K562 (cell line): ENCODE data around the gene CTH. TPM values are rescaled to one million over a fixed set of nuclear protein-coding genes. Genes with fewer than 3 reads are reported as not detected.

Experiments used
- ATAC-seq: fragments of 200-7000 bp; cut with Tn5 transposase; 3 replicates; pipeline ENCODE4 v1.9.1; 2020; ENCODE audit warnings: moderate library complexity
- BruUV-seq: library from RNA; stranded (reverse); fragments of 400-500 nt; replicated peaks from 2 replicates; lab custom pipeline; 2021; lab: Mats Ljungman, UMichigan
- CTCF ChIA-PET: fragments of 300-600 bp; formaldehyde crosslinking; extraction: SDS; loops from one replicate; lab custom pipeline; 2021; ENCODE audit warnings: low intra/inter-chr PET ratio; lab: Yijun Ruan, JAX
- POLR2A ChIA-PET: fragments of 300-600, 350-650 bp; sonication (Branson Sonifier 250); formaldehyde crosslinking; extraction: SDS; loops from one replicate; lab custom pipeline; 2021; ENCODE audit warnings: antibody characterized with exemption, inconsistent platforms; lab: Yijun Ruan, JAX
- DNase-seq, 4 experiments: peaks; one replicate each; pipeline versions ENCODE4 v3.0.0 to v3.0.0-alpha.2; 2011 to 2018; ENCODE audit warnings: low spot score in 3 of 4, mixed read lengths in 3 of 4; ENCODE audit errors: extremely low read depth in 1 of 4
- FAIRE-seq: peaks from 2 replicates; lab custom pipeline; 2011; peaks lifted over from hg19 to GRCh38; lab: Jason Lieb, UNC
- H2AFZ ChIP-seq: 2 replicates; pipeline ENCODE4 v1.6.0; 2011; ENCODE audit warnings: low read depth, low read length, control low read depth, inconsistent platforms
- H3K27ac ChIP-seq: fragments of 200-600 bp; 3 replicates; pipeline ENCODE4 v1.8.0; 2011; ENCODE audit warnings: low read depth, mild to moderate bottlenecking, control low read depth, inconsistent platforms, low read length, moderate library complexity, mixed read lengths; ENCODE audit errors: extremely low read depth
- H3K27me3 ChIP-seq, 2 experiments: fragments of 300-600 bp in 1 of 2; 2 replicates in 1 of 2; 3 replicates in 1 of 2; pipeline versions ENCODE4 v1.6.0 to v1.8.0; 2011; ENCODE audit warnings: inconsistent platforms in 2 of 2, low read length in 2 of 2, mild to moderate bottlenecking in 1 of 2, mixed read lengths in 1 of 2, moderate library complexity in 1 of 2; ENCODE audit not compliant: control insufficient read depth in 2 of 2, insufficient read depth in 2 of 2
- H3K36me3 ChIP-seq: fragments of 300-600 bp; 3 replicates; pipeline ENCODE4 v1.8.0; 2011; ENCODE audit warnings: mild to moderate bottlenecking, low read length, inconsistent platforms; ENCODE audit not compliant: control insufficient read depth, insufficient read depth
- H3K4me1 ChIP-seq, 2 experiments: fragments of 200-600 bp in 1 of 2; replicated peaks in 1 of 2; 2 replicates in 1 of 2; 3 replicates in 1 of 2; pipeline versions ENCODE4 v1.5.1 to v1.8.0; 2011; ENCODE audit warnings: inconsistent platforms in 2 of 2, low read length in 2 of 2, mild to moderate bottlenecking in 1 of 2, mixed read lengths in 1 of 2, moderate library complexity in 1 of 2; ENCODE audit not compliant: control insufficient read depth in 2 of 2, insufficient read depth in 2 of 2
- H3K4me2 ChIP-seq: 2 replicates; pipeline ENCODE4 v1.6.1; 2011; ENCODE audit warnings: low read length, control low read depth, inconsistent platforms, mixed read lengths; ENCODE audit not compliant: insufficient read depth
- H3K4me3 ChIP-seq: fragments of 200-600 bp; sonication (generic), shearing (Covaris generic); 2 replicates; pipeline ENCODE4 v1.5.1; 2016; ENCODE audit warnings: control low read depth, inconsistent platforms
- H3K79me2 ChIP-seq: fragments of 200-600 bp; 3 replicates; pipeline ENCODE4 v1.8.0; 2011; ENCODE audit warnings: low read length, inconsistent platforms; ENCODE audit not compliant: control insufficient read depth, insufficient read depth
- H3K9ac ChIP-seq, 2 experiments: 2 replicates each; pipeline versions ENCODE4 v1.6.0 to v1.6.1; 2011; ENCODE audit warnings: low read depth in 2 of 2, low read length in 2 of 2, control low read depth in 1 of 2, inconsistent platforms in 1 of 2, mild to moderate bottlenecking in 1 of 2, mixed read lengths in 1 of 2; ENCODE audit not compliant: insufficient read depth in 1 of 2
- H3K9me1 ChIP-seq: one replicate; pipeline ENCODE4 v1.6.0; 2011; ENCODE audit warnings: inconsistent platforms, mild to moderate bottlenecking, low read length, moderate library complexity; ENCODE audit not compliant: control insufficient read depth, insufficient read depth
- H3K9me3 ChIP-seq: replicated peaks from 2 replicates; pipeline ENCODE4 v1.5.1; 2011; ENCODE audit warnings: low read depth, low read length, inconsistent platforms; ENCODE audit not compliant: control insufficient read depth, insufficient read depth
- H4K20me1 ChIP-seq: replicated peaks from 2 replicates; pipeline ENCODE4 v1.6.1; 2011; ENCODE audit warnings: low read length, inconsistent platforms, mixed read lengths; ENCODE audit not compliant: control insufficient read depth, insufficient read depth
- ESRRA ChIP-seq: fragments of 450-650 bp; IDR thresholded peaks from 2 replicates; pipeline ENCODE4 v1.6.1; 2014; ENCODE audit warnings: low read depth, mild to moderate bottlenecking, moderate library complexity, borderline replicate concordance
- NR2C2 ChIP-seq, 2 experiments: fragments of 200-800 bp in 1 of 2; sonication (Bioruptor generic) in 1 of 2; sonication (generic) in 1 of 2; formaldehyde crosslinking in 1 of 2; IDR thresholded peaks; 2 replicates each; pipeline versions ENCODE4 v1.6.1 to v1.8.0; 2016 to 2022; ENCODE audit warnings: mild to moderate bottlenecking in 1 of 2, missing compliant biosample characterization in 1 of 2, missing genetic modification characterization in 1 of 2, missing genetic modification reagents in 1 of 2
- ZNF23 ChIP-seq: fragments of 250-450 bp; sonication (Bioruptor Pico); IDR thresholded peaks from 2 replicates; pipeline ENCODE4 v1.4.0; 2020; ENCODE audit warnings: mild to moderate bottlenecking
- ZNF707 ChIP-seq: fragments of 250-450 bp; sonication (Bioruptor Pico); conservative IDR thresholded peaks from 2 replicates; pipeline ENCODE4 v1.8.0; 2022; ENCODE audit warnings: inconsistent platforms, mild to moderate bottlenecking, moderate library complexity
- WGBS: fragments of 100-300 bp; shearing (Covaris generic); methylation state at CpG from one replicate; pipeline ENCODE4 v1.1.6; 2016; ENCODE audit warnings: low coverage, mixed read lengths; ENCODE audit not compliant: insufficient coverage; ENCODE audit errors: missing lambda C conversion rate; 5-methylcytosine and 5-hydroxymethylcytosine counted together
- in situ Hi-C: fragments of 300-500 bp; cut with MboI; formaldehyde crosslinking; loops from 4 replicates; pipeline ENCODE4 v1.15.0; 2018; ENCODE audit warnings: inconsistent platforms, mixed read lengths
- intact Hi-C: fragments of 100-400 bp; cut with micrococcal nuclease; formaldehyde crosslinking; loops from 2 replicates; pipeline ENCODE4 v1.14.2; 2022
- polyA plus RNA-seq, 8 experiments: library from polyadenylated mRNA; depleted of rRNA in 4 of 8; stranded (reverse) in 5 of 8; unstranded in 3 of 8; fragments of >200 nt; fragmentation: Nextera tagmentation in 2 of 8; fragmentation: Illumina TruSeq in 1 of 8; extraction: Ambion mirVana in 2 of 8; extraction: Trizol in 1 of 8; gene quantifications; 2 replicates each; pipeline versions ENCODE4 v1.2.1 to v1.2.3, GENCODE V29; 2011 to 2014; ENCODE audit warnings: inconsistent platforms in 1 of 8, missing spikeins in 1 of 8
- total RNA-seq, 7 experiments: library from RNA; depleted of rRNA in 6 of 7; stranded (reverse); fragments of >200 nt in 6 of 7; fragmentation: Illumina TruSeq in 2 of 7; extraction: Trizol in 2 of 7; gene quantifications; 2 replicates each; pipeline versions ENCODE4 v1.2.1 to v1.2.3, GENCODE V29; 2011 to 2021; ENCODE audit warnings: low replicate concordance in 1 of 7
- TF ChIP-seq, protein P1 (sequence below): fragments of 450-650 bp; formaldehyde crosslinking; IDR thresholded peaks from 2 replicates; pipeline ENCODE4 v1.4.0; 2020; ENCODE audit warnings: mild to moderate bottlenecking, mixed read lengths
- TF ChIP-seq, protein P2 (sequence below): fragments of 450-650 bp; IDR thresholded peaks from 2 replicates; pipeline ENCODE4 v1.6.1; 2016; ENCODE audit warnings: low read depth, mild to moderate bottlenecking, moderate library complexity
- TF ChIP-seq, protein P3 (sequence below): sonication (generic); formaldehyde crosslinking; IDR thresholded peaks from 2 replicates; pipeline ENCODE4 v1.8.0; 2022; ENCODE audit warnings: mild to moderate bottlenecking, missing genetic modification reagents
- TF ChIP-seq, protein P4 (sequence below): sonication (generic); formaldehyde crosslinking; IDR thresholded peaks from 2 replicates; pipeline ENCODE4 v1.8.0; 2022; ENCODE audit warnings: missing genetic modification reagents, mild to moderate bottlenecking, borderline replicate concordance
- TF ChIP-seq, protein P5 (sequence below): fragments of 450-650 bp; IDR thresholded peaks from 2 replicates; pipeline ENCODE4 v1.6.1; 2017; ENCODE audit warnings: antibody characterized with exemption

CTH gene
- total and polyA plus RNA-seq, 9 of the 15 experiments (the other 6 are each of a cell fraction or from before 2014, with no cell fraction given) = 8.0 to 54.4 (median 30.9) TPM

DNA sequence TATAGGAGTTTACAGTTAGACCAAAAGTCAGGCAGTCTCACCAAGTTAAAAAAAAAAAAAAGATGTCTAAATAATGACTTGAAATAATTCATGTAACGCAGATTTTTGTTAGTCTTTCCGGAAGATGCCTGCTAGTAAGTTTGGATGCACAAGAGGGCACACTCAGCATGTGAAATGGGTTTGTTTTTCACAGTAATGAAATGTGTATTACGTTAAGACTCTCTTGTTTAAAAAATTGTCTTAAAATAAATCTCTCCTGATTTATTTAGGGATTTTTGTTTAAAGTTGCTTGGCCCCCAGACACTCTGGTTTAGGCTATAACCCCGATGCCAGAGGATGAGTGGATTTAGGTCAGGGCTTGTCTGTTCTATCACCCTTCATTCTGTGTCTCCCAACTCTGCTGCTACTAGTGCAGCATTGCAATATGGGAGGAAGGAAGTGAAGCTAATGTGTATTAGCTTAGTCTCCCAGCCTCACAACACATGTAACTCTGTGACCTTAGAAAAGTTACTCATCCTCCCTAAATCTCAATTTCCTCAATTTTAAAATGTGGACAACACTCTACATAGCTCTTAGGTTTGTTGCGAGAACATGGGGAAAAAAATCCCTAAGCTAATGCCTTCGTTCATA, 25.7 kb downstream of the CTH start (continued):
- no peak for TF ChIP-seq NR2C2 (CRISPR knock-in tag; IDR thresholded peaks at IDR 0.05)
- TF ChIP-seq NR2C2 (tag; IDR thresholded peaks at IDR 0.05) = no peak

DNA sequence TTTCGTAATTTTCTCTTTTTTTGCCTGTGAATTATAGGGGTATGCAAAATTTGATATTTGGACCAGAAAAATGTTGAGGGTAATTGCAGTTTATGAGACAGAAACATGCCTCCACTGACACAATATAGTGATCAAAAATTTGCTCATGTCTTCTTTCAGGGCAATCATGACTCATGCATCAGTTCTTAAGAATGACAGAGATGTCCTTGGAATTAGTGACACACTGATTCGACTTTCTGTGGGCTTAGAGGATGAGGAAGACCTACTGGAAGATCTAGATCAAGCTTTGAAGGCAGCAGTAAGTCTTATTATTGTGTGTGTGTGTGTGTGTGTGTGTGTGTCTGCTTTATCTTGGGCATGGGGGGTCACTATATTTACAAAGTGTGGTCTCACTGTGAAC, 27.5 kb downstream of the CTH start:
- Histone ChIP-seq H3K27ac (no peak overlapping the region), H3K9me1 (no peaks in the 10 kb centered on the region), H3K4me3 (no peak overlapping the region), H3K4me1 (no peaks in the 10 kb centered on the region), H2AFZ (no peak overlapping the region), H3K36me3 (peaks cover 38% of the 10 kb centered on the region), H3K79me2 (no peaks in the 10 kb centered on the region), H3K27me3 (no peaks in the 10 kb centered on the region), H3K4me2 (no peak overlapping the region), H4K20me1 (no peaks in the 10 kb centered on the region), H3K9ac (no peak overlapping the region), H3K9me3 (no peaks in the 10 kb centered on the region)
- POLR2A ChIA-PET = interaction anchor here (1.0 to 1.6 kb wide), 4 partner anchors 10 to 28 kb away, joined by 3 to 9 read pairs (median 4); partner anchors contain the start of gene CTH
- intact Hi-C loops (no loop called here), in situ Hi-C loops (no loop called here)
- no peak for FAIRE-seq
- CTCF ChIA-PET = no interaction called here
- no peak for DNase-seq
- no TSS peak for BruUV-seq
- no peak for ATAC-seq
- 38% methylated on average over 2 of the region's 2 CpGs for WGBS
- TF ChIP-seq, protein P1, sequence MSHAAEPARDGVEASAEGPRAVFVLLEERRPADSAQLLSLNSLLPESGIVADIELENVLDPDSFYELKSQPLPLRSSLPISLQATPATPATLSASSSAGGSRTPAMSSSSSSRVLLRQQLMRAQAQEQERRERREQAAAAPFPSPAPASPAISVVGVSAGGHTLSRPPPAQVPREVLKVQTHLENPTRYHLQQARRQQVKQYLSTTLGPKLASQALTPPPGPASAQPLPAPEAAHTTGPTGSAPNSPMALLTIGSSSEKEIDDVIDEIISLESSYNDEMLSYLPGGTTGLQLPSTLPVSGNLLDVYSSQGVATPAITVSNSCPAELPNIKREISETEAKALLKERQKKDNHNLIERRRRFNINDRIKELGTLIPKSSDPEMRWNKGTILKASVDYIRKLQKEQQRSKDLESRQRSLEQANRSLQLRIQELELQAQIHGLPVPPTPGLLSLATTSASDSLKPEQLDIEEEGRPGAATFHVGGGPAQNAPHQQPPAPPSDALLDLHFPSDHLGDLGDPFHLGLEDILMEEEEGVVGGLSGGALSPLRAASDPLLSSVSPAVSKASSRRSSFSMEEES (CRISPR knock-in tag) = no peak
- TF ChIP-seq, protein P2, sequence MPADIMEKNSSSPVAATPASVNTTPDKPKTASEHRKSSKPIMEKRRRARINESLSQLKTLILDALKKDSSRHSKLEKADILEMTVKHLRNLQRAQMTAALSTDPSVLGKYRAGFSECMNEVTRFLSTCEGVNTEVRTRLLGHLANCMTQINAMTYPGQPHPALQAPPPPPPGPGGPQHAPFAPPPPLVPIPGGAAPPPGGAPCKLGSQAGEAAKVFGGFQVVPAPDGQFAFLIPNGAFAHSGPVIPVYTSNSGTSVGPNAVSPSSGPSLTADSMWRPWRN = no peak
- TF ChIP-seq ZNF23 (CRISPR knock-in tag) (no peak), ZNF707 (CRISPR knock-in tag) (no peak), ESRRA (no peak)
- TF ChIP-seq, protein P3, sequence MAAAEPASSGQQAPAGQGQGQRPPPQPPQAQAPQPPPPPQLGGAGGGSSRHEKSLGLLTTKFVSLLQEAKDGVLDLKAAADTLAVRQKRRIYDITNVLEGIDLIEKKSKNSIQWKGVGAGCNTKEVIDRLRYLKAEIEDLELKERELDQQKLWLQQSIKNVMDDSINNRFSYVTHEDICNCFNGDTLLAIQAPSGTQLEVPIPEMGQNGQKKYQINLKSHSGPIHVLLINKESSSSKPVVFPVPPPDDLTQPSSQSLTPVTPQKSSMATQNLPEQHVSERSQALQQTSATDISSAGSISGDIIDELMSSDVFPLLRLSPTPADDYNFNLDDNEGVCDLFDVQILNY (CRISPR knock-in tag) = no peak
- TF ChIP-seq, protein P4, sequence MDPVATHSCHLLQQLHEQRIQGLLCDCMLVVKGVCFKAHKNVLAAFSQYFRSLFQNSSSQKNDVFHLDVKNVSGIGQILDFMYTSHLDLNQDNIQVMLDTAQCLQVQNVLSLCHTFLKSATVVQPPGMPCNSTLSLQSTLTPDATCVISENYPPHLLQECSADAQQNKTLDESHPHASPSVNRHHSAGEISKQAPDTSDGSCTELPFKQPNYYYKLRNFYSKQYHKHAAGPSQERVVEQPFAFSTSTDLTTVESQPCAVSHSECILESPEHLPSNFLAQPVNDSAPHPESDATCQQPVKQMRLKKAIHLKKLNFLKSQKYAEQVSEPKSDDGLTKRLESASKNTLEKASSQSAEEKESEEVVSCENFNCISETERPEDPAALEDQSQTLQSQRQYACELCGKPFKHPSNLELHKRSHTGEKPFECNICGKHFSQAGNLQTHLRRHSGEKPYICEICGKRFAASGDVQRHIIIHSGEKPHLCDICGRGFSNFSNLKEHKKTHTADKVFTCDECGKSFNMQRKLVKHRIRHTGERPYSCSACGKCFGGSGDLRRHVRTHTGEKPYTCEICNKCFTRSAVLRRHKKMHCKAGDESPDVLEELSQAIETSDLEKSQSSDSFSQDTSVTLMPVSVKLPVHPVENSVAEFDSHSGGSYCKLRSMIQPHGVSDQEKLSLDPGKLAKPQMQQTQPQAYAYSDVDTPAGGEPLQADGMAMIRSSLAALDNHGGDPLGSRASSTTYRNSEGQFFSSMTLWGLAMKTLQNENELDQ (CRISPR knock-in tag) = no peak
- TF ChIP-seq, protein P5, sequence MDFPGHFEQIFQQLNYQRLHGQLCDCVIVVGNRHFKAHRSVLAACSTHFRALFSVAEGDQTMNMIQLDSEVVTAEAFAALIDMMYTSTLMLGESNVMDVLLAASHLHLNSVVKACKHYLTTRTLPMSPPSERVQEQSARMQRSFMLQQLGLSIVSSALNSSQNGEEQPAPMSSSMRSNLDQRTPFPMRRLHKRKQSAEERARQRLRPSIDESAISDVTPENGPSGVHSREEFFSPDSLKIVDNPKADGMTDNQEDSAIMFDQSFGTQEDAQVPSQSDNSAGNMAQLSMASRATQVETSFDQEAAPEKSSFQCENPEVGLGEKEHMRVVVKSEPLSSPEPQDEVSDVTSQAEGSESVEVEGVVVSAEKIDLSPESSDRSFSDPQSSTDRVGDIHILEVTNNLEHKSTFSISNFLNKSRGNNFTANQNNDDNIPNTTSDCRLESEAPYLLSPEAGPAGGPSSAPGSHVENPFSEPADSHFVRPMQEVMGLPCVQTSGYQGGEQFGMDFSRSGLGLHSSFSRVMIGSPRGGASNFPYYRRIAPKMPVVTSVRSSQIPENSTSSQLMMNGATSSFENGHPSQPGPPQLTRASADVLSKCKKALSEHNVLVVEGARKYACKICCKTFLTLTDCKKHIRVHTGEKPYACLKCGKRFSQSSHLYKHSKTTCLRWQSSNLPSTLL = no peak
